SK-N-SH (cell line): ENCODE measurements around the gene NHERF2. TPM values are rescaled to one million over a fixed set of nuclear protein-coding genes. Genes with fewer than 3 reads are reported as not detected.
A peak's percentile ranks its signal among the peaks of the same experiment; 100 is the strongest.

Experiments
- CTCF ChIA-PET: fragments of 300-600, 350-600 bp; formaldehyde crosslinking; extraction: SDS; loops from one replicate; lab custom pipeline; 2021; lab: Yijun Ruan, JAX
- POLR2A ChIA-PET: fragments of 350-600 bp; sonication (Branson Sonifier 250); formaldehyde crosslinking; extraction: SDS; loops from one replicate; lab custom pipeline; 2020; ENCODE audit warnings: antibody characterized with exemption, inconsistent platforms; lab: Yijun Ruan, JAX
- DNase-seq: peaks from one replicate; pipeline ENCODE4 v3.0.0; 2012
- H2AFZ ChIP-seq: fragments of 200-600 bp; sonication (generic); 2 replicates; pipeline ENCODE4 v1.8.1; 2016; ENCODE audit warnings: antibody characterized with exemption, mild to moderate bottlenecking, low read depth
- H3F3A ChIP-seq: fragments of 200-600 bp; sonication (generic); replicated peaks from 2 replicates; pipeline ENCODE3; 2016; ENCODE audit warnings: antibody characterized with exemption, mild to moderate bottlenecking; ENCODE audit not compliant: insufficient read depth
- H3K27ac ChIP-seq, 2 experiments: fragments of 200-500 bp in 1 of 2; fragments of 200-600 bp in 1 of 2; sonication (Bioruptor generic) in 1 of 2; sonication (generic), shearing (Covaris generic) in 1 of 2; 2 replicates each; pipeline versions ENCODE4 v1.5.1 to v1.6.1; 2014 to 2016; ENCODE audit warnings: low read depth in 2 of 2, inconsistent platforms in 1 of 2, low read length in 1 of 2, mild to moderate bottlenecking in 1 of 2, mixed read lengths in 1 of 2
- H3K27me3 ChIP-seq: fragments of 200-600 bp; sonication (generic), shearing (Covaris generic); 2 replicates; pipeline ENCODE4 v1.6.1; 2016; ENCODE audit warnings: mixed run types; ENCODE audit not compliant: insufficient read depth
- H3K36me3 ChIP-seq, 2 experiments: fragments of 200-500 bp in 1 of 2; fragments of 200-600 bp in 1 of 2; sonication (Bioruptor generic) in 1 of 2; sonication (generic) in 1 of 2; replicated peaks in 1 of 2; 2 replicates each; pipeline versions ENCODE3 to v1.5.1; 2014 to 2016; ENCODE audit warnings: low read length in 1 of 2, mild to moderate bottlenecking in 1 of 2; ENCODE audit not compliant: insufficient read depth in 2 of 2, control insufficient read depth in 1 of 2
- H3K4me1 ChIP-seq, 2 experiments: fragments of 200-500 bp in 1 of 2; fragments of 200-600 bp in 1 of 2; sonication (Bioruptor generic) in 1 of 2; sonication (generic), shearing (Covaris generic) in 1 of 2; 2 replicates each; pipeline versions ENCODE4 v1.5.1 to v1.6.1; 2014 to 2016; ENCODE audit warnings: low read depth in 1 of 2, low read length in 1 of 2, mixed run types in 1 of 2; ENCODE audit not compliant: insufficient read depth in 2 of 2, control insufficient read depth in 1 of 2
- H3K4me2 ChIP-seq: fragments of 200-600 bp; sonication (generic), shearing (Covaris generic); 2 replicates; pipeline ENCODE4 v1.6.1; 2017; ENCODE audit warnings: mixed run types
- H3K4me3 ChIP-seq, 2 experiments: fragments of 200-500 bp in 1 of 2; fragments of 200-600 bp in 1 of 2; sonication (Bioruptor generic) in 1 of 2; sonication (generic), shearing (Covaris generic) in 1 of 2; 2 replicates each; pipeline versions ENCODE4 v1.5.1 to v1.8.1; 2014 to 2016; ENCODE audit warnings: low read depth in 2 of 2, inconsistent platforms in 1 of 2, low read length in 1 of 2, mild to moderate bottlenecking in 1 of 2, mixed read lengths in 1 of 2, moderate library complexity in 1 of 2
- H3K79me2 ChIP-seq: fragments of 200-600 bp; sonication (generic); 2 replicates; pipeline ENCODE4 v1.8.1; 2017; ENCODE audit warnings: mild to moderate bottlenecking; ENCODE audit not compliant: insufficient read depth
- H3K9ac ChIP-seq: fragments of 200-600 bp; sonication (generic); 2 replicates; pipeline ENCODE4 v1.6.1; 2017; ENCODE audit warnings: mixed run types
- H3K9me2 ChIP-seq: fragments of 200-600 bp; sonication (generic); 2 replicates; pipeline ENCODE4 v1.6.1; 2017; ENCODE audit warnings: mixed run types
- H3K9me3 ChIP-seq: fragments of 200-600 bp; sonication (generic); 2 replicates; pipeline ENCODE4 v1.6.1; 2017; ENCODE audit warnings: mixed run types, mild to moderate bottlenecking, moderate library complexity
- H4K20me1 ChIP-seq: fragments of 200-600 bp; sonication (generic); 2 replicates; pipeline ENCODE4 v1.6.1; 2017; ENCODE audit warnings: mild to moderate bottlenecking, mixed run types; ENCODE audit not compliant: insufficient read depth
- EP300 ChIP-seq, 2 experiments: IDR thresholded peaks; 2 replicates each; pipeline versions ENCODE4 v1.4.0 to v1.6.1; 2012; ENCODE audit warnings: borderline replicate concordance in 1 of 2, low read depth in 1 of 2, low read length in 1 of 2
- EZH2phosphoT487 ChIP-seq: fragments of 200-600 bp; sonication (generic); IDR thresholded peaks from 2 replicates; pipeline ENCODE4 v1.6.1; 2017; ENCODE audit warnings: low read depth, mixed run types, mild to moderate bottlenecking, antibody characterized with exemption, moderate library complexity, borderline replicate concordance
- PBX3 ChIP-seq: IDR thresholded peaks from 2 replicates; pipeline ENCODE4; 2012
- RFX5 ChIP-seq: IDR thresholded peaks from 2 replicates; pipeline ENCODE4 v1.6.1; 2012; ENCODE audit warnings: mild to moderate bottlenecking, improper control_type of control experiment, low read length
- SMC3 ChIP-seq: IDR thresholded peaks from 2 replicates; pipeline ENCODE4 v1.6.1; 2012; ENCODE audit warnings: low read depth, low read length, improper control_type of control experiment
- TCF12 ChIP-seq: IDR thresholded peaks from 2 replicates; pipeline ENCODE4 v1.4.0; 2012
- TEAD4 ChIP-seq: IDR thresholded peaks from 2 replicates; pipeline ENCODE4 v1.4.0; 2012; ENCODE audit warnings: mild to moderate bottlenecking, borderline replicate concordance; ENCODE audit not compliant: insufficient read depth
- USF1 ChIP-seq: IDR thresholded peaks from 2 replicates; pipeline ENCODE4 v1.4.0; 2012; ENCODE audit warnings: low read depth, borderline replicate concordance
- WGBS: methylation state at CpG from one replicate; pipeline ENCODE4 v1.1.6; 2017; ENCODE audit warnings: low lambda C conversion rate; 5-methylcytosine and 5-hydroxymethylcytosine counted together
- polyA plus RNA-seq, 3 experiments: library from polyadenylated mRNA; depleted of rRNA; stranded (reverse); fragments of >200 nt; gene quantifications; 2 replicates each; pipeline ENCODE4 v1.2.3, GENCODE V29; 2012

The NHERF2 gene
- polyA plus RNA-seq, 1 of the 3 experiments (the other 2 are of a cell fraction): 53.8 TPM

GRCh38 chr16:2085669-2086068, 59.0 kb downstream of the NHERF2 start:
- Histone ChIP-seq H3K9ac (no peak overlapping the region), H3K36me3 (peaks cover 0 to 93% of the 10 kb centered on the region in 2 experiments), H3K27me3 (no peaks in the 10 kb centered on the region), H3F3A (peaks cover 10% of the 10 kb centered on the region), H3K4me2 (no peak overlapping the region), H3K27ac (no peak overlapping the region; a peak in 1 of 4 replicates), H3K9me3 (no peaks in the 10 kb centered on the region), H3K4me3 (no peak overlapping the region), H4K20me1 (peaks cover 7% of the 10 kb centered on the region; the same call in 1 of the 2 replicates), H3K4me1 (no peaks in the 10 kb centered on the region; a peak in 1 of 4 replicates), H3K79me2 (no peaks in the 10 kb centered on the region), H2AFZ (no peak overlapping the region), H3K9me2 (no peaks in the 10 kb centered on the region)
- 87% methylated on average over 6 of the region's 14 CpGs for WGBS
- no peak for DNase-seq
- ChIA-PET CTCF (interaction anchor here (1.3 to 2.1 kb wide), 2 partner anchors 55 to 63 kb away, joined by 3 to 7 read pairs; no protein-coding TSS in a partner anchor), POLR2A (interaction anchor here (1.0 kb wide), 1 partner anchor 55 kb away, joined by 3 read pairs; no protein-coding TSS in a partner anchor)
- TF ChIP-seq TCF12 (no peak), PBX3 (peak; percentile 26; the same call in 1 of the 2 replicates)

GRCh38 chr16:2086106-2086742, 59.5 kb downstream of the NHERF2 start:
- Histone ChIP-seq H4K20me1 (peaks cover 7% of the 10 kb centered on the region; the same call in 1 of the 2 replicates), H3F3A (peaks cover 10% of the 10 kb centered on the region), H3K9ac (no peak overlapping the region), H3K79me2 (no peaks in the 10 kb centered on the region), H3K4me3 (no peak overlapping the region), H3K9me2 (no peaks in the 10 kb centered on the region), H2AFZ (no peak overlapping the region)
- TF ChIP-seq USF1 (no peak), SMC3 (no peak), TEAD4 (no peak), EP300 (IDR thresholded peaks at IDR 0.05; ENCODE audit: borderline replicate concordance in 1 of 2, low read depth in 1 of 2, low read length in 1 of 2) (no peak), RFX5 (no peak), EZH2phosphoT487 (no peak)
- TF ChIP-seq, all 33 proteins: peak for 0
- Histone ChIP-seq H3K4me1 (no peaks in the 10 kb centered on the region; a peak in 1 of 4 replicates), H3K36me3 (peaks cover 0 to 90% of the 10 kb centered on the region in 2 experiments), H3K9me3 (no peaks in the 10 kb centered on the region), H3K27me3 (no peaks in the 10 kb centered on the region), H3K4me2 (no peak overlapping the region), H3K27ac (no peak overlapping the region)
- DNase-seq: no peak
- CTCF ChIA-PET: interaction anchor here (1.3 to 2.1 kb wide), 3 partner anchors 54 to 64 kb away, joined by 3 to 7 read pairs (median 4); no protein-coding TSS in a partner anchor
- POLR2A ChIA-PET: no interaction called here
- WGBS: 100% methylated on average over 2 of the region's 27 CpGs
